Astrocyte of the hippocampus (primary cell): Measurements from ENCODE around the gene C3orf20.
"Not testable (repeated sequence)": the region's sequence is repeated elsewhere in the genome, so short reads cannot be mapped to it uniquely, and the experiment has no call there.

Source experiments
- DNase-seq: peaks from one replicate; pipeline ENCODE4 v3.0.0; 2011; ENCODE audit warnings: low read depth, low spot score

The C3orf20 gene

GRCh38 chr3:14699643-14700042, 24.7 kb downstream of the C3orf20 start:
- peak; percentile 56 for DNase-seq

GRCh38 chr3:14700891-14701290, 25.9 kb downstream of the C3orf20 start:
- DNase-seq = no peak

GRCh38 chr3:14701676-14702075, 26.7 kb downstream of the C3orf20 start:
- DNase-seq = no peak

- no peak for DNase-seq
Observed at GRCh38 chr3:14703128-14703750, 28.3 kb downstream of the C3orf20 start.

GRCh38 chr3:14703791-14704190, 28.9 kb downstream of the C3orf20 start:
- DNase-seq = no peak

GRCh38 chr3:14706096-14706495, 31.2 kb downstream of the C3orf20 start:
- no peak for DNase-seq

GRCh38 chr3:14716591-14716990, 41.6 kb downstream of the C3orf20 start:
- DNase-seq = peak; percentile 56

- no peak for DNase-seq
Observed at GRCh38 chr3:14717307-14717706, 42.4 kb downstream of the C3orf20 start.

GRCh38 chr3:14718539-14718938, 43.6 kb downstream of the C3orf20 start:
- DNase-seq = no peak

- no peak for DNase-seq
Observed at GRCh38 chr3:14719006-14719405, 44.1 kb downstream of the C3orf20 start.

GRCh38 chr3:14721126-14721864, 46.4 kb downstream of the C3orf20 start:
- no peak for DNase-seq

- DNase-seq = peak; percentile 42
Observed at GRCh38 chr3:14725013-14725412, 50.1 kb downstream of the C3orf20 start.

GRCh38 chr3:14725564-14726440, 50.9 kb downstream of the C3orf20 start:
- DNase-seq = no peak

- no peak for DNase-seq
Observed at GRCh38 chr3:14726441-14726780, 51.5 kb downstream of the C3orf20 start.

GRCh38 chr3:14728113-14728512, 53.2 kb downstream of the C3orf20 start:
- no peak for DNase-seq

- no peak for DNase-seq
Observed at GRCh38 chr3:14730703-14731382, 55.9 kb downstream of the C3orf20 start.

- no peak for DNase-seq
Observed at GRCh38 chr3:14740983-14741382, 66.0 kb downstream of the C3orf20 start.

GRCh38 chr3:14741510-14741909, 66.6 kb downstream of the C3orf20 start:
- DNase-seq = no peak

GRCh38 chr3:14744556-14744955, 69.6 kb downstream of the C3orf20 start:
- no peak for DNase-seq

GRCh38 chr3:14750650-14751049, 75.7 kb downstream of the C3orf20 start:
- DNase-seq = no peak

GRCh38 chr3:14752979-14753378, 78.0 kb downstream of the C3orf20 start:
- DNase-seq = not testable (repeated sequence)

- DNase-seq = no peak
Observed at GRCh38 chr3:14757153-14757700, 82.3 kb downstream of the C3orf20 start.
